K562 (cell line): ENCODE results near the gene RPH3AL.

Source experiments
- TF ChIP-seq, protein P1 (sequence below): sonication (generic); formaldehyde crosslinking; IDR thresholded peaks from 2 replicates; pipeline ENCODE4 v1.9.0; 2022; ENCODE audit warnings: mild to moderate bottlenecking, missing genetic modification reagents
- TF ChIP-seq, protein P2 (sequence below): fragments of 250-450 bp; sonication (Bioruptor Pico); IDR thresholded peaks from 2 replicates; pipeline ENCODE4 v1.5.0; 2020; ENCODE audit warnings: mild to moderate bottlenecking, borderline replicate concordance

DNA sequence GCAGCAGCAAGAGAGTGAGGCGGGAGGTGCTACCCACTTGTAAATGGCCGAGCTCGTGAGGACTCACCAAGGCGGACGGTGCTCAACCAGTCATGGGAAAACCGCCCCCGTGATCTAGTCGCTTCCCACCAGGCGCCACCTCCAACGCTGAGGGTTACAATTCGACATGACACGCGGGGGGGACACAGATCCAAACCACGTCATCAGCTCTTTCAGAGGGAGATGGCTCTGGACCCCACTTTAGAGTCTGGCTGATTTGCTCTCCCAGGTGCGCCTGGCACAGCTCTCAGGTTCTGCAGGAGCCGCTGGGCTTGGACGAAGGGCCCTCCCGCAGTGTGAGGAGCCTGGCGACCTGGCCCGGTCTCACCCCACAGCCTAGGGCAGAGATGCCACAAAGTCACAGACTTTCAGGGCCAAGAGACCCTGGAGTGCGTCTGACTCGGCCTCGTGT is 150.1 kb downstream of the RPH3AL start:
- TF ChIP-seq, protein P1, sequence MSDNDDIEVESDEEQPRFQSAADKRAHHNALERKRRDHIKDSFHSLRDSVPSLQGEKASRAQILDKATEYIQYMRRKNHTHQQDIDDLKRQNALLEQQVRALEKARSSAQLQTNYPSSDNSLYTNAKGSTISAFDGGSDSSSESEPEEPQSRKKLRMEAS: no peak
- TF ChIP-seq, protein P2, sequence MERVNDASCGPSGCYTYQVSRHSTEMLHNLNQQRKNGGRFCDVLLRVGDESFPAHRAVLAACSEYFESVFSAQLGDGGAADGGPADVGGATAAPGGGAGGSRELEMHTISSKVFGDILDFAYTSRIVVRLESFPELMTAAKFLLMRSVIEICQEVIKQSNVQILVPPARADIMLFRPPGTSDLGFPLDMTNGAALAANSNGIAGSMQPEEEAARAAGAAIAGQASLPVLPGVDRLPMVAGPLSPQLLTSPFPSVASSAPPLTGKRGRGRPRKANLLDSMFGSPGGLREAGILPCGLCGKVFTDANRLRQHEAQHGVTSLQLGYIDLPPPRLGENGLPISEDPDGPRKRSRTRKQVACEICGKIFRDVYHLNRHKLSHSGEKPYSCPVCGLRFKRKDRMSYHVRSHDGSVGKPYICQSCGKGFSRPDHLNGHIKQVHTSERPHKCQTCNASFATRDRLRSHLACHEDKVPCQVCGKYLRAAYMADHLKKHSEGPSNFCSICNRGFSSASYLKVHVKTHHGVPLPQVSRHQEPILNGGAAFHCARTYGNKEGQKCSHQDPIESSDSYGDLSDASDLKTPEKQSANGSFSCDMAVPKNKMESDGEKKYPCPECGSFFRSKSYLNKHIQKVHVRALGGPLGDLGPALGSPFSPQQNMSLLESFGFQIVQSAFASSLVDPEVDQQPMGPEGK: no peak
